Pons (tissue), 1 donor: ENCODE results near the gene COMMD3.
A peak's percentile ranks its signal among the peaks of the same experiment; 100 is the strongest.

Experiments
- DNase-seq: peaks from one replicate; pipeline ENCODE4 v3.0.0-alpha.2; 2016; ENCODE audit warnings: low spot score

The COMMD3 gene

GRCh38 chr10:22319980-22320558, 3.9 kb downstream of the COMMD3 start:
- peak; percentile 42 for DNase-seq

GRCh38 chr10:22320591-22321155, 4.5 kb downstream of the COMMD3 start, which contains the start of gene BMI1:
BMI1 (plus strand) TSS chr10:22321099; CDS start chr10:22326450, 5,351 bp downstream.
- peak; percentile 74 for DNase-seq

- peak; percentile 60 for DNase-seq
Observed at GRCh38 chr10:22321156-22321923, 5.2 kb downstream of the COMMD3 start.

GRCh38 chr10:22321924-22322640, 5.9 kb downstream of the COMMD3 start:
- peak; percentile 44 for DNase-seq

- peak; percentile 53 for DNase-seq
Observed at GRCh38 chr10:22322641-22323160, 6.5 kb downstream of the COMMD3 start.

GRCh38 chr10:22323538-22324305, 7.5 kb downstream of the COMMD3 start:
- DNase-seq: peak; percentile 87

GRCh38 chr10:22324413-22324812, 8.2 kb downstream of the COMMD3 start:
- DNase-seq: peak; percentile 71

GRCh38 chr10:22324893-22325271, 8.7 kb downstream of the COMMD3 start:
- DNase-seq: peak; percentile 45

- no peak for DNase-seq
Observed at GRCh38 chr10:22325272-22326144, 9.3 kb downstream of the COMMD3 start.

- DNase-seq: no peak
Observed at GRCh38 chr10:22326145-22326702, 10.0 kb downstream of the COMMD3 start.

GRCh38 chr10:22329150-22329549, 13.0 kb downstream of the COMMD3 start:
- no peak for DNase-seq

- no peak for DNase-seq
Observed at GRCh38 chr10:22332116-22332692, 16.0 kb downstream of the COMMD3 start.

GRCh38 chr10:22333167-22333974, 17.2 kb downstream of the COMMD3 start:
- no peak for DNase-seq

- DNase-seq: no peak
Observed at GRCh38 chr10:22333975-22334282, 17.7 kb downstream of the COMMD3 start.

GRCh38 chr10:22334414-22335172, 18.4 kb downstream of the COMMD3 start:
- DNase-seq: no peak

GRCh38 chr10:22335173-22335933, 19.2 kb downstream of the COMMD3 start:
- peak; percentile 44 for DNase-seq

GRCh38 chr10:22338185-22338900, 22.2 kb downstream of the COMMD3 start:
- no peak for DNase-seq
